Right ventricle myocardium superior (tissue), 1 donor: ENCODE results near the gene LRRC3C. TPM values are rescaled to one million over a fixed set of nuclear protein-coding genes. Genes with fewer than 3 reads are reported as not detected.

Experiments used
- ATAC-seq: fragments of 200-7000 bp; cut with Tn5 transposase; one replicate; pipeline ENCODE4 v1.9.1; 2020; ENCODE audit warnings: mild to moderate bottlenecking; ENCODE audit not compliant: poor library complexity
- DNase-seq: peaks from one replicate; pipeline ENCODE4 v3.0.0-alpha.2; 2020
- intact Hi-C: fragments of 100-400 bp; cut with DNase I; formaldehyde crosslinking; loops from one replicate; pipeline ENCODE4 v1.11.2; 2022
- total RNA-seq: library from RNA; stranded (reverse); fragmentation: NEBNext Ultra II Directional; extraction: Animal tissue kit (Norgen Biotek cat#: 25700); gene quantifications from one replicate; pipeline ENCODE4 v1.2.1, GENCODE V29; 2021
- donor health status: DM: no; HTN: yes; CAD: no; lungs with severe emphysema.

LRRC3C gene
- total RNA-seq, 1 donor from 2014 or later: not detected

GRCh38 chr17:39966771-39967170, 39.2 kb downstream of the LRRC3C start:
- intact Hi-C loops: no loop called here
- DNase-seq: peak; percentile 14
- no peak for ATAC-seq

- ATAC-seq (no peak), DNase-seq (no peak)
- intact Hi-C loops: no loop called here
These were observed 41.2 kb downstream of the LRRC3C start for GRCh38 chr17:39968761-39969160.

GRCh38 chr17:39969375-39969774, 41.8 kb downstream of the LRRC3C start:
- ATAC-seq (no peak), DNase-seq (peak; percentile 20)
- intact Hi-C loops: no loop called here

GRCh38 chr17:39970157-39970692, 42.7 kb downstream of the LRRC3C start:
- DNase-seq (no peak), ATAC-seq (no peak)
- intact Hi-C loops: no loop called here

GRCh38 chr17:39971076-39971603, 43.6 kb downstream of the LRRC3C start:
- intact Hi-C loops: no loop called here
- no peak for ATAC-seq
- no peak for DNase-seq

- ATAC-seq (peak; percentile 39), DNase-seq (no peak)
- intact Hi-C loops: no loop called here
These were observed 44.7 kb downstream of the LRRC3C start for GRCh38 chr17:39972271-39972670.

- intact Hi-C loops: no loop called here
- no peak for DNase-seq
- ATAC-seq: no peak
These were observed 46.0 kb downstream of the LRRC3C start for GRCh38 chr17:39973496-39973895.

GRCh38 chr17:39974433-39974832, 46.9 kb downstream of the LRRC3C start:
- intact Hi-C loops: no loop called here
- DNase-seq (no peak), ATAC-seq (no peak)

GRCh38 chr17:39975801-39976200, 48.3 kb downstream of the LRRC3C start:
- intact Hi-C loops: no loop called here
- ATAC-seq (no peak), DNase-seq (no peak)

GRCh38 chr17:39979016-39979670, 51.6 kb downstream of the LRRC3C start:
- intact Hi-C loops: no loop called here
- DNase-seq (no peak), ATAC-seq (no peak)

GRCh38 chr17:39979893-39980350, 52.4 kb downstream of the LRRC3C start:
- ATAC-seq: peak; percentile 18
- DNase-seq: no peak
- intact Hi-C loops: no loop called here

GRCh38 chr17:39980351-39981206, 53.0 kb downstream of the LRRC3C start, which contains the start of gene PSMD3:
TSS of gene PSMD3 (plus strand) at chr17:39980807. CDS start at chr17:39980971, 164 bp downstream.
- ATAC-seq: peak; percentile 97
- intact Hi-C loops: no loop called here
- DNase-seq: peak; percentile 98

- intact Hi-C loops: no loop called here
- peak; percentile 6 for ATAC-seq
These were observed 53.7 kb downstream of the LRRC3C start for GRCh38 chr17:39981207-39981741.

GRCh38 chr17:39981766-39982375, 54.3 kb downstream of the LRRC3C start:
- ATAC-seq (no peak), DNase-seq (no peak)
- intact Hi-C loops: no loop called here

More at GRCh38 chr17:39981207-39981741, 53.7 kb downstream of the LRRC3C start:
- no peak for DNase-seq

- intact Hi-C loops: no loop called here
- DNase-seq: no peak
- ATAC-seq: no peak
These were observed 60.8 kb downstream of the LRRC3C start for GRCh38 chr17:39988206-39988810.

- no peak for ATAC-seq
These were observed 66.9 kb downstream of the LRRC3C start for GRCh38 chr17:39994448-39994847.

More at GRCh38 chr17:39994448-39994847, 66.9 kb downstream of the LRRC3C start:
- no peak for DNase-seq
- intact Hi-C loops: no loop called here
